DND-41 (cell line): ENCODE measurements around the gene CLCN3.

Experiments used
- CTCF ChIP-seq: IDR thresholded peaks from 2 replicates; pipeline ENCODE4 v1.5.1; 2012; ENCODE audit warnings: borderline replicate concordance, low read length, moderate library complexity, mild to moderate bottlenecking; ENCODE audit not compliant: poor library complexity, severe bottlenecking; ENCODE audit errors: extremely low read depth
- EZH2 ChIP-seq: IDR thresholded peaks from 3 replicates; pipeline ENCODE4 v1.6.1; 2012; ENCODE audit warnings: borderline replicate concordance, low read depth, mild to moderate bottlenecking, moderate library complexity, low read length, inconsistent platforms; ENCODE audit not compliant: severe bottlenecking

GRCh38 chr4:169620880-169621248, 486 bp downstream of the CLCN3 start:
- TF ChIP-seq CTCF (no peak), EZH2 (no peak)
